Measurements from ENCODE around the gene AIP. TPM values are rescaled to one million over a fixed set of nuclear protein-coding genes. Genes with fewer than 3 reads are reported as not detected.

The AIP gene
- total RNA-seq, 1 donor from 2014 or later = 72.0 TPM

DNA sequence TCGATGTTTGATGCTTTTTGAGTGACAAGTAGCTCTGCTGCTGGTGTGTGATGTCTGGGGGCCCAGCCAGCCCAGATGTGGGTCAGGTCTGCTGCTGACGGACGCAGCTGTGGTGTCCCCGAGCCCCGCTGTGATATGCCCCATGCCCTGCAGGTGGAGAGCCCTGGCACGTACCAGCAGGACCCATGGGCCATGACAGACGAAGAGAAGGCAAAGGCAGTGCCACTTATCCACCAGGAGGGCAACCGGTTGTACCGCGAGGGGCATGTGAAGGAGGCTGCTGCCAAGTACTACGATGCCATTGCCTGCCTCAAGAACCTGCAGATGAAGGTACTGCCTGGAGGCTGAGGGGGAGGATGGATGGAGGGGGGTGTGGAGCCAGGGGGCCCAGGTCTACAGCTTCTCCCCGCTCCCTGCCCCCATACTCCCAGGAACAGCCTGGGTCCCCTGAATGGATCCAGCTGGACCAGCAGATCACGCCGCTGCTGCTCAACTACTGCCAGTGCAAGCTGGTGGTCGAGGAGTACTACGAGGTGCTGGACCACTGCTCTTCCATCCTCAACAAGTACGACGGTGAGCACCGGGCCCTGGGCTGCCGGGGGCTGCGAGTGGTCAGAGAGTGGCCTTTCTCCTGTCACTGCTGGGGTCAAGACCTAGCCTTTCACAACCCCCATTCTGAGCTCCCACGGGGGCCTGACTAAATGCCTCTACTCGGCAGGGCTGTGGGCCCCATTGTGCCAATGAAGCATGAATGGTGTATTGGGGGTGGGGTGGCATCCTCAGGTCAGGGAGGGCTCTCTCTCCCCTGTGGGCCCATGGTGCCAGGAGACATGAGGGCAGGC, 7.3 kb downstream of the AIP start:
- ATAC-seq (no peak), DNase-seq (ENCODE audit: low spot score) (no peak)
- intact Hi-C loops (cut with DNase I) = no loop called here

DNA sequence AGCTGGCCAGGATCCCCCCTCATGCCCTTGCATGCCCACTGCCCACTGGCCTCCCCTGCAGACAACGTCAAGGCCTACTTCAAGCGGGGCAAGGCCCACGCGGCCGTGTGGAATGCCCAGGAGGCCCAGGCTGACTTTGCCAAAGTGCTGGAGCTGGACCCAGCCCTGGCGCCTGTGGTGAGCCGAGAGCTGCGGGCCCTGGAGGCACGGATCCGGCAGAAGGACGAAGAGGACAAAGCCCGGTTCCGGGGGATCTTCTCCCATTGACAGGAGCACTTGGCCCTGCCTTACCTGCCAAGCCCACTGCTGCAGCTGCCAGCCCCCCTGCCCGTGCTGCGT, 7.9 kb downstream of the AIP start:
- intact Hi-C loops (cut with DNase I) = no loop called here
- DNase-seq (ENCODE audit: low spot score) = no peak
- peak; percentile 4 for ATAC-seq

DNA sequence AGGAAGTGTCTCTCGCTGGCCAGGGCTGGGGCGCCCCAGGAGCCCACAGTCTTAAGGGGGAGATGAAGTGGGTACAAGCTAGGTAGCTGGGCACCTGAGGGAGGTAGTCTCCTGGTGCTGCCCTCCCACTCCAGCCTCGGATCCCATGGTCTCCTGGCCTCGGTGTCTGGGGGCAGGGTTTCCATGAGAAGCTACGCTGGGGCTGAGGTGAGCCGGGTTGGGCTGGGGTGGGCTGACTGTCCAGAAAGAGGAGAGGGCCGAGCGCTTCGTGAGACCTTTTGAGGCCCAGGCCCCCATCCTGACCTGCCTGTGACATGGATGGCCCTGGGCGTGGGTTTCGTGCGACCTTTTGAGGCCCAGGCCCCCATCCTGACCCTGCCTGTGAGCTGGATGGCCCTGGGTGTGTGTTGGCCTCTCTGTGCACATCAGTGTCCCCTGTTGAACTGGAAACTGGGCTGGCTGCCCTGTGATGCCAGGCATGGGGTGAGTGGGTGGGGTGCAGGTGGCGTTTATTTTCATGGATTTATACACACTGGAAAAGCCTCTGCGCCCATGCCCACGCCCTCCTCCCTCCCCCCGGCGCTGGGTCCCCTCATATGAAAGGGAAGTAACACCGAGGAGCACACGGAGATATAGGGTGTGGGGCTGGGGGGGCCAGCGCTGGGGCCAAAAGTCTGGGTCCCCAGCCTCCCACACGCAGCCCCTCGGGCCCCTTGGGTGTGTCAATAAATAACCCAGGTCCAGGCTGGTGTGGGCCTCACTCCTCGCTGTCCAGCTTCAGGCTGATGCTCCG, 8.6 kb downstream of the AIP start:
- ATAC-seq (peak; percentile 29), DNase-seq (ENCODE audit: low spot score) (peak; percentile 61)
- intact Hi-C loops (cut with DNase I) = no loop called here

DNA sequence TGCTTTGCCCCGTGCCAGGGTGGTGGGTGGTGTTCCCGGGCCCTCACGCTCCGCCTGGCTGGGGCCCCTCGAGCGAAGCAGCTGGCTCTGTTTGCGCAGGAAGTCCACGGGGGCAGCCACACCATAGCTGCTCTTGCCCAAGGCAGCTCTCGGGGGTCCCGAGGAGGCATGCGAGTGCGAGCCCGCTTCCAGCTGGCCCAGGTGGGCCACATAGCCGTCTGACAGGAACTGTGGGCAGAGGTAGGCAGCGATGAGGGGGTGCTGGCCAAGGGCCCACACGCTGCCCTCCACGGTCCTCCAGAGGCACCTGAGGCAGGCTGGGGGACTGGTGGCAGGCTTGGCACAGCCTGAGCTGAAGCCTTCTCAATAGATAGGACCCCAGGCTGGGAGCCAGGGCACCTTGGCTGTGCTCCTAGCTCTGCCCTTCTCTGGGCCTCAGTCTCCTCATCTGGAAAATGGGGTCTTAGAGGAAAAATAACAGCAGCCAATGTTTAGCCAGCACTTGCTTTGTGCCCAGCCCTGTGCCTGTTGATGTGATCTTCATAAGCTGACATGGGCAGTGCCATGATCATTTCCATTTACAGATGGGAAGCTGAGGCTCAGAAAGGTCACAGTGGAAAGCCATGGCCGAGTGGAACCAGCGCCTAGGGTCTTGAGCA, 9.4 kb downstream of the AIP start:
- intact Hi-C loops (cut with DNase I) = no loop called here
- DNase-seq (ENCODE audit: low spot score) = no peak

DNA sequence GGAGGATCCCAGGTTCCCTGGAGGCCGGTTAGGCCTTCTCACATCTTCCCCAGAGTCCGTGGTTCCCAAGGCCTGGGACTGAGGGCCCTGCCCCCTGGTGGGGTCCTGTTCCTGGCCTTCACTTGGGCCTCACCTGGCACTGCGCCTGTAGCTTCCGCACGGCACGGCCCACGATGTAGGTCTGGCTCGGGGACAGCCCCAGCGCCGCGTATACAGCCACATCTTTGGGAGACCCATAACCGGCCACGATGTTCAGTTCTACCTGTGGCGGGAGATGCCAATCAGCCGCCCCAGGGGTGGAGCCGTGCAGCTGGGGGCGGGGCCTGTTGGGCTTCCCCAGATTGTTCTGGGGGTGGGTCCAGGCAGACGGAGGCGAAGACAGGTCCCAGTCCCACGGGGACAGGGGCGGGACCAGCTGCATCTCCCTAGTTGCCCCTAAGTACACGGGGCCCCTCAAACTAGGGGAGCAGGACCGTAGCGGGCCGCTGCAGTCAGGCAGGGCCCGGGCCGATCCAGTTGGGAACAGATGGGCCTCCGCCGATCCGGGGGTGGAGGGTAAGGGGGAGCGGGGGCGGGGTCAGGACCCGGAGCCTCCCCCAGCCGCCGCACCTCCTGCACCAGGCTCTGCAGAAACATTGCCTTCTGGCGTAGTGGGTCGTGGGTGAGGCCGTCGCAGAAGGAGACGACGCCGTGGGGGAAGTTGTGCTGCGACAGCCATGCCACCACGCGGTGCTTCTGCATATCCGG, 10.1 kb downstream of the AIP start:
- intact Hi-C loops (cut with DNase I) = no loop called here
- ATAC-seq = no peak
- no peak for DNase-seq (ENCODE audit: low spot score)

More for the DNA sequence above, 9.4 kb downstream of the AIP start:
- ATAC-seq = peak; percentile 18

DNA sequence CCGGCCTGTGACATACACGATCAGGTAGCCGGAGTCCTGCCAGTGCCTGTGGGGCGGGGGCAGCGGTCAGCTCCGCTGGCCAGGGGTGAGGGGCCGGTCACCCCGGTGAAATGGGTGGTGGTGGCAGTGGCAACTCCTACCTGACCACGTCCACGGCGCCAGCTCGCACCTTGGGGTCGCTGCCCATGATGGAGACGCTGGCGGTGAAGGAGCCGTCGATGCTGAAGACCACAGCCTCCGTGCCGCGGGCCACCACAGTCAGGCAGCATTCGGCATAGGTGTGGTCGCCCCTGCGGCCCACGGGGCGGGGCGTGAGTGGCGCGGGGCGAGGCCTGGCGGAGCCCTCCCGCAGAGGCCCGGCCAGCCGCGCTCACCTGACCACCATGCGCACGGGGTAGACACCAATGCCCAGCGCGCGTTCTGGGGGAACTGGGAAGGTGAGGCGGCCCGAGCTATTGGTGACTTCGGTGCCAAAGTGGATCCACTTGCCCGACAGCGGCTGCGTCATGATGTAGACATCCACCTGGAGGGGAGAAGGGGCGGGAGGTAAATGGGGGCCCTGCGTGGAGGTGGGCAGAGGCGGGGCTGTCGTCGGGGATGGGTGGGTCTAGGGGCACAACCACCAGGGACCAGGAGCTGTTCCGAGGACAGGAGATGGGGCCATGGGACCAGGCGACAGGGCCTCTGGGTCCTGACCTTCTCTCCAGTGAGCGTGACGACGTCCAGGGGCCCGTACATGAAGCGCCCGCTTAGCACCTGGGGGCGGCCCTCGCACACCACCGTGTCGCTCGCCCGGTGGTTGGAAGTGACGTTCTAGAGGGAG, 10.9 kb downstream of the AIP start:
- intact Hi-C loops (cut with DNase I) = no loop called here
- no peak for ATAC-seq
- DNase-seq (ENCODE audit: low spot score) = peak; percentile 59

DNA sequence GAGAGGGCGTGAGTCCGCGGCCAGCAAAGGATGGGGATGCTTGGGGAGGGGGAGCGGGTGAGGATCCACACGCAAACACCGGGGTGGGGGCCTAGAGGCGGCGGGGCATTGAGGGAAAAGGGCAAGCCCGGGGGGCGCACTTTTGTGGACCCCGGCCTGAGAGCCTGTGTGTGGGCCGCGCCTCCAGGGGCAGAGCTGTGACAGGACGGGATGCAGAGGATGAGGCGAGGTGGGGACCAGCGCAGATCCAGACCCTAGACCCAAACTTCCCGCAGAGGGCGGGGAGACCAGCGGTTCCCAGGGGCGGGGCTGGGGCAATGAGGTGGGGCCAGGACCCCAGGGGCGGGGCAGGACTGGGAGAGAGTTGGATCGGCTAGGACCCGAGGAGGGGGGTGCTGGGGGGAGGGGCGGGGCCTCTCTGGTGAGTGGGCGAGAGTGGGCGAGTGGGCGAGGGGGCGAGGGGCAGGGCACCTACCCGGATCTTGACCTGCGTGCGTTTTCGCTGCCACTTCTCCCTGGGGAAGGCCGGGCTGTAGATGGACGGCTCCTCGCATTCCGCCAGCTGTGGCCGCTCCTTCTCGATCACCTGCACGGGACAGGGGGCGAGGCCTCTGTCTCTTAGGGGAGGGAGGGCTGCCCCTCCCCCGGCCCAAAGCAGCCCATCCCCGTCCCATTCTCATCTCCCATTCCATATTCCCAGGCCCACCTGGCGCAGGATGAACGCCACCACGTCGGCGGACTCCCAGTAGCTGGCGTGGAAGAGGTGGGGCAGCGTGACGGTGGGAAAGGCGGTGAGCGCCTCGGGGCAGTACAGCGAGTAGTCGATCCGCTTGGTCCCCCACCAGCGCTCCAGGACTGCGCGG, 11.8 kb downstream of the AIP start:
- ATAC-seq = no peak
- intact Hi-C loops (cut with DNase I) = no loop called here
- no peak for DNase-seq (ENCODE audit: low spot score)

DNA sequence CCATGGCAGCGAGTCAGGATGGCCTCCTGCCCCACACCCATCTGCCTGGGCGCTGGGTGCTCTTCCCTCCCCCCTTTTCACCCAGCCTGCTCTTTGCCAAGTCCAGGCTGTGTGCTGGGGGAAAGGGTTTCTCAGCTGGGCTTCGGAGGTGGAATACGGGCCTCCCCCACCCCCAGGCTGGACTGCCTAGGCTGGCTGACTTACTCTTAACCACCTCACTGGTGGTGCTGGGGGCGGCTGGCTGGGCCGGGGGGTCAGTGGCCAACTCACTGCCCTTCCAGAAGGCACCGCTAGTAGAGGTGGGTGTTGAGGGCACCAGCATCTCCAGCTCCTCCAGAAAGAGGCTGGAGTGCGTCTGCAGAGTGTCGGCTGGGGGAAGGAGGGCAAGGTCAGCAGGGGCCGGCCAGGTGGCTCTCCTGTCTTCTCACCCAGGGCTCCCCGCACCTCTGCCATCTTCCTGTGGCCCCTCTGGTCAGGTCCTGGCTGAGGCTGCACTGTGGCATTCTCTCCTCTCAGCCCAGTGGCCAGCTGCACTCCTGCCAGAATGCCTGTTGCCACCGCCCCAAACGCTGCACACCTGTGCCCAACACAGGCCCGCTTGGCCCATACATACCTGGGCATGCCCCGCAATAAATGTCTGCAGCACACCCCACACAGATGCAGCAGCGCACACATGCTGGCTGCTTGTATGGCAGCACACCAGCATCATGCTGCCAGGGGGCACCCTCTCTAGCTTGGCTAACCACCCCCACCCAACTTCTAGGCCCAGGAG, 12.6 kb downstream of the AIP start:
- ATAC-seq = no peak
- no peak for DNase-seq (ENCODE audit: low spot score)
- intact Hi-C loops (cut with DNase I) = no loop called here

DNA sequence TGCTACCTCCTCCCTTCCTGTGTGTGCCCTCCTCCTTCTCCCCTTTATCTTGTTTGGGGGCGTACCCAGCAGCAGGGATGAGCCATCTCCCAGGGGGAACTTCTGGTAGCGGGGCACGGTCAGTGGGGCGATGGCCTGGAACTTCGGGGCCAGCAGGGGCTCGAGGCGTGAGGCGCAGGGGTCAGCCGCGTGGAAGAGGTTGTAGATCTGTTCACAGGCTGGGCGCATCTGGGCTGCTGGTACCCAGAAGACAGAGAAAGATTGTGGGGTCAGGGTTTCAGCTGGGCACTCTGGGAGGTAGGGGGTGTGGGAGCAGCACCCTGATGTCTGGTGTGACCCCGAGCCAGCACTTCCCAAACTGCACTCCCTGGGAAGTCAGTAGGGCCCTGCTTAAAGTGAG, 13.3 kb downstream of the AIP start:
- no peak for ATAC-seq
- intact Hi-C loops (cut with DNase I) = no loop called here

DNA sequence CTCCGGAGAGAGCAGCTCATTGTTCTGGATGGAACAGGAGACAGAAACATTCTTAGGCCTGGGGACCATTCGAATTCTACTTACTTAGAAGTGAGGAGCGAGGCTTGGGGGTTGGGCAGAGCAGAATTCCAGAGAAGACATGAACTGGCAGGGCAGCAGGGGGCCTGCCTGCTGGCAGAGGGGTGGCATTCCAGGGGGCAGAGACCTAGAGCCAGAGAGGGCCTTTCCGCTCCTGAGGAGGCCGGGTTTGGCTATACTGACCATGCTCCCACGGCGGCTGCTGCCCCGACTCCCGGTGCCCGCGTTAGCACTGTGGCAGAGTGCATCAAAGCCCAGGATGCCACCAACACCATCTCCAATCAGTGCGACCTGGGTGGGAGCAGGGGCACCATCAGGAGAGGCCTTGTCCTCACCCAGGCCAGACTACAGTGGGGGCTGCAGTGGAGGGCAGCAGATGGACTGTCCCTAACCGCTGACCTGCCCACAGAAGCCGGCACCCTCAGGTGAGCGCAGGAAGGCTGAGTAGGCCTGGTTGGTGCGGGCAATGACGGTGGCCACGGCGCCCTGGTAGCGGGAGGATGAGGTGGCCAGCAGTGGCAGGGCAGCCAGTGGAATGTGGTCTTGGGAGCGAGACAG, 14.9 kb downstream of the AIP start:
- DNase-seq (ENCODE audit: low spot score) = no peak
- intact Hi-C loops (cut with DNase I) = no loop called here
- ATAC-seq = no peak

More for the DNA sequence above, 13.3 kb downstream of the AIP start:
- DNase-seq (ENCODE audit: low spot score) = no peak

DNA sequence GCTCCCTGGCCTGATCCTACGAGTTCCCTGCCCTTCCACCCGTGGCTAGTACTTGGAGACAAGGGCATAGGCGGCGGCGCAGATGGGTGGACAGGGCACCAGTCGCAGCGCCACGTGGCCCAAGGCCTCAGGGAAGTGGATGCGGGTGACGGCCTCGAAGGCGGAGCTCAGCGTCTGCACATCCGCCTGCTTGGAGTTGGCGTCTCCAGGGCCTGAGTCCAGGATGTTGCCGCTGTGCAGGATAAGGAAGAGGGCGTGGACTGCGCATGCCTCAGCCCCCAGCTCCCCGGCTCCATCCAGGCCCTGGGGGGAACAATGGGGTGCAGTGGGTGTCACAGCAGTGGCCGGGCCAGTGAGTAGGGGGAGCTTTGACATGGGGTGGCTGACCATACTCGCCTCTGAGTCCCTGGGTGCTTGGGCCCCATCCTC, 15.7 kb downstream of the AIP start:
- DNase-seq (ENCODE audit: low spot score) (no peak), ATAC-seq (no peak)

DNA sequence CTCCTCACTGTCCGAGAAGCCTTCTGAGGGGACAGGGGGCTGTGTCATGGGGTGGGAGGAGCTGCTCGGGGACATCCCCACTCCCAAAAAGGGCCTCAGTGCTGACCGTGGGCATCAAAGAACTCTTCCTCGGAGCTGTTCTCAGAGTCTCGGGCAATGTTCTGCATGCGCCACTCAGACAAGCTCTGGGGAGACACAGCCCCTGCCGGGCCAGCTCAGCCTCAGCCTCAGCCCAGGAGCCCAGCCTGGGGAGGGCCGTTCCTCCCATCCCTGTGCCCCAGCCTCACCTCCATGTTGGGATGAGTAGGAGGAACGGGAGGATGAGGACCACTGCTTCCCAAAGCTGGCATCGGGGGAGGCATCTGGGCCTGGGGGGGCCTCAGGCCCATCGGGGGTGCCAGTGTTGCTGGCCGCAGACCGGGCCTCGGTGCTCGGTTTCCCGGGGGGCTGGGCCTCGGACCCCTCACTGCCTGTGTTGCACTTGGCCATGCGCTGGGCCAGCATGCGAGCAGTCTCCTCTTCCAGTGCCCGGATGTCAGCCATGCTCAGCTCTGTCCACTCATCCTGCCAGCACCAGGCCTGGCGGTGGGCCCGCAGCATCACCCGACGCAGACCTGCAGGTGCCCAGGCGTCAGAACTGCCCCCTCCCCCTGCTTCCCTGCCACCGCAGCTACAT, 17.1 kb downstream of the AIP start:
- intact Hi-C loops (cut with DNase I) = loop anchor here (5.0 kb wide), 1 partner anchor 103 kb away; no protein-coding TSS in a partner anchor
- ATAC-seq (no peak), DNase-seq (ENCODE audit: low spot score) (no peak)

More for the DNA sequence above, 15.7 kb downstream of the AIP start:
- intact Hi-C loops (cut with DNase I) = no loop called here

DNA sequence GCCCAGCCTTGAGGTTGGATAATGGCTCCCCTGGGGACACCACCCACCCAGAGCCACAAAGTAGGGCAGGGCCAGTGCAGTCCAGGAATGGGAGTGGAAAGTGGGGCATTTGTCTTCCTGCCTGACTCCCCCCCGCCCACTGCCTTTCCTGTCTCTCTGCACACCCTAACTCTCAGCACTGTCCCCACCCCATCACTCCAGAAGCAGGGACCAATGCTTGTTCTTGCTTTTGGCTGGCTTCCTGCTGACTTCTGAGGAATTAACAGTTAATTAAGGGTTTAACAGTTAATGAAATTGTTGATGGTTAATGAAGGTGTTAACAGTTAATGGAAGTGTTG, 17.6 kb downstream of the AIP start:
- intact Hi-C loops (cut with DNase I) = loop anchor here (5.0 kb wide), 1 partner anchor 103 kb away; no protein-coding TSS in a partner anchor
- no peak for ATAC-seq
- no peak for DNase-seq (ENCODE audit: low spot score)

DNA sequence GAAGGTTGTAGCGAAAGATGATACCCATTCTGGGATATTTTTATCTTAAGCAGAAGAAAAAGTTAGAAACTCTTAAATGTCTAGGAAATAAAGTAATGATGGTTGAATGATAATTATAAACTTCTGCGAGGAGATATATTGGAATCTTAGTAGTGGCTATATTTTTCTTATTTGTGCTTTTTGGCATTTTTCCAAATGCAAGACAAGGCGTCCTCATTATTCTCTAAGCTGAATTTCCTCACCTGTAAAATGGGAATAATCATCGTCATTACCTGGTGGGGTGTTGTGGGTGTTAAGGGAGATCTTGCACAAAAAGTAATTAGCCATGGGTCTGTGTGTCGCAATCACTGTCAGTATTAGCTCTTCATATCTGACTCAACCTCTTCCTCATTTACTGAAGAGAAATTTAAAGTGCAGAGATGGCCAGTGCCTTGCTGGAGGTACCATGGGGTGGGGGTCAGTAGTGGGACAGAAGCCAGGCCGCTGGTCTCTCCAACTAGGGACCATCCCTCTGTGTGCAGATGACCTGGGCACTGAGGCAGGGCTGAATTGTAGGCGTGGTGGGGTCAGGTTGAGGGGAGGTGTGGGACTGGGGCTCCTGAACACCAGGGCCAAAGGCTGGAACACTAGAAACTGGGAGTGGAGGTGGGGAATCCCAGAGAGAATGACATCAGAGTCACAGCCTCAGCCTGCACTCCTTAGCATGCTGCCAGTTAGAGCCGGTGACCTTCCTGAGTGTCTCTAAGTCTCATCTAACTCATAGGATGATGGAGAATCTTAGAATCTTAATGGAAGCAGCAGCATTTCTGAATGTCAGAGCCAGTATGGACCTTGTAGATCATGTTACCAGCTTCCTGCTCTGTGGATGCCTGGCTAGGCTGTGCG, 18.2 kb downstream of the AIP start:
- DNase-seq (ENCODE audit: low spot score) (no peak), ATAC-seq (no peak)
- intact Hi-C loops (cut with DNase I) = loop anchor here (5.0 kb wide), 1 partner anchor 104 kb away; no protein-coding TSS in a partner anchor

DNA sequence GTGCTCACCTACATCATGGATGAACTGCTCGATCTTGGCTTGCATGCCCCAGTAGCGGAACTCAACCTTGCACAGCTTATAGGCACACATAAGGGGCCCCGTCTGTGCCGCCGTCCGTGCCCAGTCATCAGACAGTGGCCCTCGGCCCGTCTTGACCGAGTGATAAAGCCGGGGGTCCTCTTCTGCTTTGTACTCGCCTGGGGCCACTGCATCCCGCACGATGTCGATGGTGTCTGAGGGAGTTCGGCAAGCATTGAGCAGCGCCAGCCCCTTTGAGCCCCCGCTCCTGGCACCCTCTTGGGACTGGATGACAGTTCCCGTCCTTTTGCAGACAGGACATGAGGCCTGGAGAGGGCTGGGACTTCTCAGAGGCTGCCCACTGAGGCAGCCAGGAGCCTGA, 19.0 kb downstream of the AIP start:
- ATAC-seq (no peak), DNase-seq (ENCODE audit: low spot score) (no peak)
- intact Hi-C loops (cut with DNase I) = loop anchor here (5.0 kb wide), 1 partner anchor 105 kb away; no protein-coding TSS in a partner anchor

Measured in sciatic nerve (tissue), 2 donors.